GM08714 (cell line): ENCODE measurements around the gene CEACAM8.
"Not testable (repeated sequence)": the region's sequence is repeated elsewhere in the genome, so short reads cannot be mapped to it uniquely, and the experiment has no call there.

Experiments
- H3K4me3 ChIP-seq: fragments of 200-500 bp; sonication (Bioruptor generic); 2 replicates; pipeline ENCODE4 v1.5.1; 2014; ENCODE audit warnings: mild to moderate bottlenecking, low read length, inconsistent platforms
- ZNF274 ChIP-seq: IDR thresholded peaks from 2 replicates; pipeline ENCODE4 v1.6.1; 2012; ENCODE audit warnings: mild to moderate bottlenecking, low read depth, low read length

CEACAM8 gene

DNA sequence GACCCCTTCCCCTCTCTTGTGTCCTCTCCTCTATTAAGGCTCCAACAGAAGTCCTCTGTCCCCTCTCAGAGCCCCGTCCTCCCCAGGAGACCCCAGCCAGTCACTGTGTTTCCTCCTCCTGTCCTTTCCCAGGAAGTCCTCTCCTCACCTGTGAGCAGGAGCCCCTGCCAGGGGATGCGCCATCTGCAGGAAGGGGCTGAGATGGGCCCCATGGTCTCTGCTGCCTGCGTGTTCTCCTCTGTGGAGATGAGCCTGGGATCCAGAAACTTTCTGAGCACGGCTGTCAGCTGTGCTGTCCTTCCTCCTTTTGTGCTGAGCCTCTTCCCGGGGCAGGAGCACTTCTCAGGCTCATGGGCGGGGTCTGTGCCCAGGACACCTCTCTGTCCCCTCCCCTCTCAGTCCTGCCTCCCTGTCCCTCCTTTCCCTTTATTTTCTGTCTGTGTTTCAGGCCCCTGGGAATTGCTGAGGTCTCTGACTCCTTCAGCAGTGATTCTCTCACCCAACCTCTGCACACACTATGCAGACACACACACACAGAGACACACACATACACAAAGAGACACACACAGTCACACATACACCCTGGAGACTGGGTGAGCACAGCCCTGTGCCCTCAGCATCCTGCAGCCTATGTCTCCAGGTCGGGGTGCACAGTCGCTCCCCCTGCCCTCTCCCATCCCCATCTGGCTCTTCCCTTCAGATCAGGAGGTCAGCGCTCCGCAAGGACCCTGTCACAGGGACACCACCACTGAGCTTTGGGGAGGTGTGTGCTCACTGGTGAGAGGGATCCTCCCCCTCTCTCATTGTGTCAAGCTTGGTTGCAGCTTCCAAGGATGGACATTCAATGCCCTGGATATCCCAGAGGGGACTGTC lies at the start of gene CEACAM8:
TSS of gene CEACAM8 (minus strand) at position 308 of the 873 bp plus-strand sequence. CDS start at position 212, 96 bp downstream.
- TF ChIP-seq ZNF274: no peak
- no peak within 1 kb of the TSS for H3K4me3 ChIP-seq

DNA sequence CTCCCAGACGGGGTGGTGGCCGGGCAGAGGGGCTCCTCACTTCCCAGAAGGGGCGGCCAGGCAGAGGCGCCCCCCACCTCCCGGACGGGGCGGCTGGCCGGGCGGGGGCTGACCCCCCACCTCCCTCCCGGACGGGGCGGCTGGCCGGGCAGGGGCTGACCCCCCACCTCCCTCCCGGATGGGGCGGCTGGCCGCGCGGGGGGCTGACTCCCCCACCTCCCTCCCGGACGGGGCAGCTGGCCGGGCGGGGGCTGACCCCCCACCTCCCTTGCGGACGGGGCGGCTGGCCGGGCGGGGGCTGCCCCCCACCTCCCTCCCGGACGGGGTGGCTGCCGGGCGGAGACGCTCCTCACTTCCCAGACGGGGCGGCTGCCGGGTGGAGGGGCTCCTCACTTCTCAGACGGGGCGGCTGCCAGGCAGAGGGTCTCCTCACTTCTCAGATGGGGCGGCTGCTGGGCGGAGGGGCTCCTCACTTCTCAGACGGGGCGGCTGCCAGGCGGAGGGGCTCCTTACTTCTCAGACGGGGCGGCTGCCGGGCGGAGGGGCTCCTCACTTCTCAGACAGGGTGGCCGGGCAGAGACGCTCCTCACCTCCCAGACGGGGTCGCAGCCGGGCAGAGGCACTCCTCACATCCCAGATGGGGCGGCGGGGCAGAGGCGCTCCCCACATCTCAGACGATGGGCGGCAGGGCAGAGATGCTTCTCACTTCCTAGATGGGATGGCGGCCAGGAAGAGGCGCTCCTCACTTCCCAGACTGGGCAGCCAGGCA lies 44.8 kb upstream of the CEACAM8 start:
- not testable (repeated sequence) for H3K4me3 ChIP-seq

DNA sequence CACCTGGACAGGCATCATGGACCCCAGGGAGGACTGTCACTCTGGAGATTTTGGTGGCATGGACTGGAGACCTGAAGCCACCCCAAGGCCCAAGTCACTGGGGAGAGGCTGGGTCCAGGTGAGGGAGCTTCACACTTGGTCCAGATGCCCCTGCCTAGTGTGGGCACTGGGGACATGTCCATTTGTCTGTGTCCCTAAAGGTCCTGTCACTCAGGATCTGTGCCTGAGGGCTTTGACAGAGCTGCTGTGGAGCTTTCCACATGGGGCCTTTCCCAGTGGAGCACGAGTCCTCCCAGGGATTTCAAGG lies 40.5 kb upstream of the CEACAM8 start:
- H3K4me3 ChIP-seq: no peak overlapping the region
- no peak for TF ChIP-seq ZNF274

DNA sequence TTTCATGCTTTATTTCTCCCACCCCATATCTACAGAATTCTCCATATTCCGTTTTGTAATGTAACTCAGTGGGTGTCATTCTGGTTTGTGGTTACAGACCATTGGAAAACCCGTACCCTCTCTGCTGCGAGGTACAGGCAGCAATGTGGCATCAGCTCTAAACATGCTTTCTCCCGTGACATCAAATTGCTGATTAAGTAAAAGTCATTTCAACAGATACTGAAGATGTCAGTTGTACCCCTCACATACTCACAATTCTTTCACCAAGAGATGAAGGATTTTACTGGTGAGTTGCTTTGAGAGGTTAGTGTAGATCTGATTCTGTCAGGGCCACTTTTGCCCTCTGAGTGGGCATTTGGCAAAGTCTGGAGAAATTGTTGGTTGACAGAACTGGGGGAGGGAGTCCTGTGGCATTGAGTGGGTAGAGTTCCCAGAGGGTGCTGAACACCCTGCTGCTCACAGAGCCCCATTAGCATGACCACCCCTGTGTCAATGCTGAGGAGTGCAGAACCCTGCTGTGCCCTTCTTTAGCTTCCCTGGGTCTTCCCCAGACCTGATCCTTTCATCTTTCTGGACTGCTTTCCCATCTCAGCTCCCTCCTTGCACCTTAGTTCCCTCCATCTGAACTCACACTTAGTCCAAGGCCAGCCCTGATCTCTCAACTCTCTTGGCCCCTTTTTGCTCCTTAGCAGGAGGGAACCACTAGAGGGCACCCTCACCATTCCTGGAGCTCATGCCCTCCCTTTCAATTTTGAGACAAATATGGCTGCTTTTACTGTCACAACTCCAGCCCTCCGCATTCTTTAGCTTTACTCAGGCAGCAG lies 39.9 kb upstream of the CEACAM8 start:
- H3K4me3 ChIP-seq: no peak overlapping the region
- TF ChIP-seq ZNF274: no peak

DNA sequence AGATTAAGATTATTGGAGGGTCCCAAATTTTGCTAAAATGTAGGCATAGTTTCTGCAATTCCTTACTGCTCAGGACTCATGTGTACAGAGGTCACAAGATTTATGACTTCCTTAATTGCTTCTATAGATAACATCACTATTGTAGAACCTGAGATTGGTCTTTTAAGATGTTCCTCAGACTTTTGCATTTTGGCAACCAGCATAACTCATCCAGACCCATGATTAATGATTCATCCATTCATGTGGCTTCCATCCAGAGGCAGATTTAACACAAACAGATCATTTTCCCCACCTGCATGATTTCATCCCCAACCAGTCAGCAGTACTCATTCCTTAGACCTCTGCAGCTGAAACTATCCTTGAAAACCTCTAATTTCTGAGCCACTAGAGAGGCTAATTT lies 34.5 kb upstream of the CEACAM8 start:
- no peak overlapping the region for H3K4me3 ChIP-seq
- TF ChIP-seq ZNF274: no peak

DNA sequence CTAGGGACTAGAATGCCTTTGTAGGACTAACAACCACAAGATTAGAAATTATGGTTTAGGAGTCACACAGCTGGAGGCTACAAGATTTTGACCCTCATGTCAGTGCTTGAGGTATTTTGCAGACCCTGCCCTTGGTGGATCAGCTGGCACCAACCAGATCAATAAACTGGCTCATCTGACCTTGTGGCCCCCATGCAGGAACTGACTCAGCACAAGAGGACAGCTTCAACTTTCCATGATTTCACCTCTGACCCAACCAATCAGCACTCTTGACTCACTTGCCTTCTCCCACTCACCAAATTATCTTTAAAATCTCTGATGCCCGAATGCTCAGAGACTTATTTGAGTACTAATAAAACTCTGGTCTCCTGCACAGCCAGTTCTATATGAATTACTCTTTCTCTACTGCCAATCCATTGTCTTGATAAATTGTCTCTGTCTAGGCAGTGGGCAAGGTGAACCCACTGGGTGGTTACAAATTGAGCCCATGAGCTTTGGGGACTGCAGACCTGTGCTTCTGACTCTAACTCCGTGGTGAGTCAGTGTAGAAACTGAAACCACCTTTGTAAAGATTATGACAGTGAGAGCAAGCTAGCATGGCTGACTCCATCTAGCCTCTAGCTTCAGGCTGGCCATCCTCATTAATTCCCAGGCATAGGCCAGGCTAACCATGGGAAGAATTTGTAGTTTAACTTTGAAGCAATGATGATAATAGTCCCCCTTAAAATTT lies 33.9 kb upstream of the CEACAM8 start:
- TF ChIP-seq ZNF274: no peak
- H3K4me3 ChIP-seq: no peak overlapping the region

DNA sequence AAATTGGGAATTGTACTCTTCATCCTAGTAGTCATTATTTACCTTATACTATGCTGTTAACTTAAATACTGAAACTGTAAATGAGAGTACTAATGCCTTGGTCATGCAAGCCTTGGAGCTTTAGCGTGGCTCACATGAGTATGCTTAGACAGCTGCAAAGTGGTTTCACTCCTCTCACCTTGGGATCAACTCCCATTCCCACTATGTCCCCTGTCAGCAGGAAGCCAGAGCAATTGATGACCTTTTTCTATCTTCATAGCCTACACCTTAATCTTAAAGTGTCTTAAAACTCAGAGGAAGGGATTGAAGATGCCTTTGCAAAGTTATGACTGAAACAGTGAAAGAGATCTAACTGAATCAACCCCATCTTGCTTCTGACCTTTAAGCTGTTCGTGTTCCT lies 33.2 kb upstream of the CEACAM8 start:
- TF ChIP-seq ZNF274: no peak

DNA sequence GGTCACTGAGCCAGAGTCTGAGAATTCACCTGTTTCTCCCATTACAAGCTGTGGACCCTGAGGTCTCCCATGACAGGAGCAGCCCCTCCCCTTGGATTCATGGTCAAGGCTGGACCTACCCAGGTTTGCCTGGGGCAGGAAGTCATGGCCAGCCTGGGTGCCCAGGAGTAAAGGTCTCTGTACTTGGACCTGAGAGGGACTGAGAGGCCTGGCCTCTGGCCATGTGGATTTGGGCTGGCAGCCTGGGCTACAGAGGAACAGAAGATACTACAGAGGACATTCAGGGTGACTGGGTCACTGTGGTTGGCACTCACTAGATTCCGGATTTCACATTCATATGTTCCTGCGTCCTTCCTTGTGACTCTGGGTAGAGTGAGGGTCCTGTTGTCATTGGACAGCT lies 31.5 kb upstream of the CEACAM8 start:
- TF ChIP-seq ZNF274: no peak
- no peak overlapping the region for H3K4me3 ChIP-seq

More for the DNA sequence above, 33.2 kb upstream of the CEACAM8 start:
- no peak overlapping the region for H3K4me3 ChIP-seq

DNA sequence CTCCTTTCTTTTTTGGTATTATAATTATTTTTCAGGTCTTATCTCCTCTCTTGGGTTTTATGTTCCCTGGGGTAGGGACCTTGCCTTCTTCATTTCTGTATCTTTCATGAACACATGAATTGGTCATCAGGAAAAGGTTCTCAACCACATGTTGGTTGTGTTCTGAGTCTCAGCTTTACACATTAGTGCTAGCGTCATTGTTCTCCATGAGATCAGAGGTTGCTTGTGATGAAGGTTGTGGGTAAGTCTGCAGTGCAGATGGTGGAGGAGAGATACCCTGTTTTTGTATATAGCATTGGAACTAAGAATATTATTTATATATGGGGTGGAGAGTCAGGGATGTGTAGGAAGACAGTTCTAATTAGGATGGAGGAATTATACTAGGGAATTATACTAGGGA lies 24.5 kb upstream of the CEACAM8 start:
- no peak for TF ChIP-seq ZNF274
- no peak overlapping the region for H3K4me3 ChIP-seq

DNA sequence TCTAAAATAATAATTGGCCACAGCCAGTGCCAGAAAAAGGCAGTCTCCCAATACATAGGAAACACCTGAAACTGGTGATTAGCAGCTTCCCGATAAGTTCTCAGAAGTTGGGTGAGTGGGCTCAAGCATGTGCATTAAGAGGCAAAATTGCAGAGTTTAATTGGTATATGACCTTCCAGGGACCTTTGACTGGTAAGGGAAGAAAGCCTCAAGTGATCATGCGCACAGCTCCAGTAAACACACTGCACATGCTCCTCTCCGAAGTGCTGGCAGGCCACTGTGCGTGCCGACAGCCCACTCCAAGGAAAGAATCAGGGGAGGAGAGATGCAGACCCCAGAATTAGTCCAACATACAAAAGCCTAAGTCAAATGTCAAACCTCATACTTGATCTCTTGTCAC lies 18.9 kb upstream of the CEACAM8 start:
- no peak for TF ChIP-seq ZNF274
- no peak overlapping the region for H3K4me3 ChIP-seq

DNA sequence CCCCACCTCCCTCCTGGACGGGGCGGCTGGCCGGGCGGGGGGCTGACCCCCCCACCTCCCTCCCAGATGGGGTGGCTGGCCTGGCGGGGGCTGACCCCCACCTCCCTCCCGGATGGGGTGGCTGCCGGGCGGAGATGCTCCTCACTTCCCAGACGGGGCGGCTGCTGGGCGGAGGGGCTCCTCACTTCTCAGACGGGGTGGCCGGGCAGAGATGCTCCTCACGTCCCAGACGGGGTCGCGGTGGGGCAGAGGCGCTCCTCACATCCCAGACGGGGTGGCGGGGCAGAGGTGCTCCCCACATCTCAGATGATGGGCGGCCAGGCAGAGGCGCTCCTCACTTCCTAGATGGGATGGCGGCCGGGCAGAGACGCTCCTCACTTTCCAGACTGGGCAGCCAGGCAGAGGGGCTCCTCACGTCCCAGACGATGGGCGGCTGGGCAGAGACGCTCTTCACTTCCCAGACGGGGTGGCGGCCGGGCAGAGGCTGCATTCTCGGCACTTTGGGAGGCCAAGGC lies 15.7 kb upstream of the CEACAM8 start:
- H3K4me3 ChIP-seq: not testable (repeated sequence)

DNA sequence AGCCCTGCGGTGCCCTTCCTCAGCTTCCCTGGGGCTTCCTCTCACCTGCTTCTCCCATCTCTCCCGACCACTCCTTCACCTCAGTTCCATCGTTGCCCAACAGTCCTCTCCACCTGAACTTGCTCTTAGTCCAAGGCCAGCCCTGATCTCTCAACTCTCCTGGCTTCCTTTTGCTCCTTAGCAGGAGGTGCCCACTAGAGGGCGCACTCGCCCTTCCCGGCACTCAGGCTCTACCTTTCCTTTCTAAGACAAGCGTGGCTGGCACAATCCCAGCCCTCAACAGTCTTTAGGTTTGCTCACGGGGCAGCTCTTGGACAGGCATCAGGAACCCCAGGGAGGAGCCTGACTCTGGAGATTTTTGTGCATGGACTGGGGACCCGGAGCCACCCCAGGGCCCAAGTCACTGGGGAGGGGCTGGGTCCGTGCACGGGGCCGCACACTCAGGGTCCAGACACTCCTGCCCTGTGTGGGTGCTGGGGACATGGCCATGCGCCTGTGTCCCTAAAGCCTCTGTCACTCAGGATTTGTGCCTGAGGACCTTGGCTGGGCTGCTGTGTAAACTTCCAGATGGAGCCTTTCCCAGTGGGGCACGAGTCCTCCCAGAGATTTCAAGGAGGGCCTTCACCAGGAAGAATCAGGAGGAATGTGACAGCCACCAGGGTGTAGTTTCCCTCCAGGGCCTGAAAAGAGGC lies 12.1 kb upstream of the CEACAM8 start:
- TF ChIP-seq ZNF274: no peak
- H3K4me3 ChIP-seq: no peak overlapping the region

DNA sequence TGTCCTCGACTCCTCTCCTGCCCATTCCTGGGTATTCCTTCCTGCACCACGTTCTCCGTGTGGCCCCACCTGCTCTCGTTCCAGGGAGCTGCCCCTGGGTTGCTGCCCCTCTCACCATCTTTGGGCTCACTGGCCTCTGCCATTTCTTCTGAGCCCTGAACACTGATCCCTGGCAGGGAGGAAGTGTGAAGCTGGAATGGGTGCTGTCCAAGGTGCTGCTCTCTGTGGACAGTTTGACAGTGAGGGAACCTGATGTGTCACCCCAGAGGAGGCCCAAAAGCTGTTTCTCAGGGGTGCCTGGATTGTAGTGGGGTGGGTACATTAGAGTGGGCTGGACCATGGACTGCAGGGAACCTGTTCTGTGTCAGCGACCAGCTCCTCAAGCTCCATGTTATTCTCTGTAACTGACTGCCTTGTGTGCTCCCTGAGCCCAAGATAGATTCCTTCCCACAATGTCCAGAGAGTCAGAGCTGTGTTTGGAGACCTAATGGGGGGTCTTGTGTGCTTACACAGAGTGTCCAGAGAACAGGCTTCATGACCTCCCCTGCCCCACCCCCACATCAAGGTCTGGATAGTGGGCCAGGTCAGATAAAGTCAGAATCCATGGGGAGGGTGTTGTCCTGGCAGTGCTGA lies 7.2 kb upstream of the CEACAM8 start:
- TF ChIP-seq ZNF274: no peak
- H3K4me3 ChIP-seq: no peak overlapping the region
